ENCODE data around the gene PPP2R5A.

GRCh38 chr1:212236664-212237220 lies 48.5 kb upstream of the PPP2R5A start:
- TF ChIP-seq POLR2A (IDR thresholded peaks at IDR 0.05; ENCODE audit: low read length) (no peak), GATA1 (IDR thresholded peaks at IDR 0.05; ENCODE audit: low read depth, low read length) (no peak)
